Gastroesophageal sphincter (tissue), 4 donors: ENCODE measurements around the gene CFAP251. TPM values are rescaled to one million over a fixed set of nuclear protein-coding genes. Genes with fewer than 3 reads are reported as not detected.
A peak's percentile ranks its signal among the peaks of the same experiment; 100 is the strongest.

Source experiments
- ATAC-seq: fragments of 150-250 bp; one replicate; pipeline ENCODE4 v1.9.1; 2016; ENCODE audit warnings: mild to moderate bottlenecking, moderate library complexity
- H3K27ac ChIP-seq, 4 donors: fragments of 200-600 bp; sonication (generic) in 3 of 4; 1 replicate in 3 of 4; 2 replicates in 1 of 4; pipeline ENCODE4 v1.5.1; 2016 to 2019
- H3K27me3 ChIP-seq: fragments of 200-600 bp; sonication (generic); one replicate; pipeline ENCODE4 v1.5.1; 2019
- H3K36me3 ChIP-seq, 2 donors: fragments of 200-600 bp; sonication (generic); one replicate each; pipeline ENCODE4 v1.5.1; 2019; ENCODE audit warnings: control low read depth in 1 of 2
- H3K4me1 ChIP-seq, 3 donors: fragments of 200-600 bp; sonication (generic); 1 replicate in 2 of 3; 2 replicates in 1 of 3; pipeline ENCODE4 v1.5.1; 2016 to 2019; ENCODE audit warnings: control low read depth in 2 of 3
- H3K4me3 ChIP-seq, 2 donors: fragments of 200-600 bp; sonication (generic); one replicate each; pipeline ENCODE4 v1.5.1; 2019; ENCODE audit warnings: mild to moderate bottlenecking in 1 of 2, moderate library complexity in 1 of 2
- H3K9me3 ChIP-seq, 3 donors: fragments of 200-600 bp; sonication (generic); one replicate each; pipeline ENCODE4 v1.5.1; 2017 to 2019; ENCODE audit warnings: control low read depth in 2 of 3
- EP300 ChIP-seq: sonication (generic); formaldehyde crosslinking; IDR thresholded peaks from one replicate; pipeline ENCODE4 v1.6.1; 2017; ENCODE audit warnings: antibody characterized with exemption, mild to moderate bottlenecking
- POLR2A ChIP-seq, 2 donors: fragments of 450-650 bp; IDR thresholded peaks; one replicate each; pipeline ENCODE4 v1.6.1; 2017; ENCODE audit warnings: antibody characterized with exemption in 2 of 2, mild to moderate bottlenecking in 2 of 2, moderate library complexity in 1 of 2
- POLR2AphosphoS5 ChIP-seq: sonication (generic); formaldehyde crosslinking; IDR thresholded peaks from one replicate; pipeline ENCODE4 v1.6.1; 2017; ENCODE audit warnings: antibody characterized with exemption
- WGBS, 2 donors: methylation state at CpG; one replicate each; pipeline ENCODE4 v1.1.5; 2018; ENCODE audit warnings: low coverage in 1 of 2; 5-methylcytosine and 5-hydroxymethylcytosine counted together
- total RNA-seq, 4 donors: library from RNA; depleted of rRNA; stranded (reverse); fragments of >200 nt; gene quantifications; one replicate each; pipeline ENCODE4 v1.1.0, GENCODE V29; 2016
- TF ChIP-seq, protein P1 (sequence below), 4 experiments: fragments of 200-600 bp in 2 of 4; fragments of 450-650 bp in 2 of 4; sonication (generic) in 1 of 4; IDR thresholded peaks; one replicate each; pipeline ENCODE4 v1.5.1; 2017 to 2019; ENCODE audit warnings: antibody characterized with exemption in 4 of 4, mild to moderate bottlenecking in 2 of 4, moderate library complexity in 2 of 4

Gene CFAP251
- total RNA-seq, 4 donors from 2014 or later = 0.35 to 1.9 (median 1.2) TPM

DNA sequence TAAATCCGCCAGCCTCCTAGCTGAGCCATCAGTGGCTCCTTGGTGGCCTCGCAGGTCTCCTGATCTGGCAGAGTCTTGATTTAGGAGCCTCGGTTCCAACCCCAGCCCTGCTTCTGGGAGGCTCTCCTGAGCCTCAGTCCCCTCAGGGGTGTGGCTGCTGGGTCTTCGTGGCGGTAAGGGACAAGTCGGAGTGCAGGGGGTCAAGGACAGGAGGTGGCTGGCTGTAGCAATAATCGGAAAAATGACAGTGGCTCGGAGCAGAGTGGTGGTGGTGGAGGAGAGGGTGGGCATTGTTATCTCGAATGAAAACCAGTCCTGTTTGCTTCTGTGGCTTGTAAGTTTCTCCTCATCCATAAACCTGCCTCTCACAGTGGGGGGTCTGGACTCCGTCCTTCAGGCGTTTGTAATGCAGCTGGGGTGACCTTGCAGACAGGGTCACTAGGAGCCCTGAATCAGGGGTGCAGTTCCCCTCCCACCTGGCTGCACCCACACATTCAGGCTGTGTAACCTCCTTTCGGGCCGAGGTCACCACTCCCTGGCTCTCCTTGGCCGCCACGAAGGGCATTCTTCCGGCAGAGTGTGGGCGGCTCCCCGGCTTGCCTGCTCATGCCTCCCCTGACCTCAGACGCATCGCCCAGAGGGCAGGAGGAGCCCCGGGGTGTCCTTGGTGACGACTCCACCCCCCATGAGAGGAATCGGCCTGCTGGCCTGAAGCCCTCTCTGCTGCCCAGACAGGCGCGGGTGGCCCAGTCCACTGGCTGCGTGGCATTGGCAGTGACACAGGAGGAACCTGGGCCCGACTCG, 111.4 kb downstream of the CFAP251 start:
- TF ChIP-seq EP300 (no peak), POLR2A (IDR thresholded peaks at IDR 0.05) (no peak), POLR2AphosphoS5 (no peak)
- TF ChIP-seq, protein P1, sequence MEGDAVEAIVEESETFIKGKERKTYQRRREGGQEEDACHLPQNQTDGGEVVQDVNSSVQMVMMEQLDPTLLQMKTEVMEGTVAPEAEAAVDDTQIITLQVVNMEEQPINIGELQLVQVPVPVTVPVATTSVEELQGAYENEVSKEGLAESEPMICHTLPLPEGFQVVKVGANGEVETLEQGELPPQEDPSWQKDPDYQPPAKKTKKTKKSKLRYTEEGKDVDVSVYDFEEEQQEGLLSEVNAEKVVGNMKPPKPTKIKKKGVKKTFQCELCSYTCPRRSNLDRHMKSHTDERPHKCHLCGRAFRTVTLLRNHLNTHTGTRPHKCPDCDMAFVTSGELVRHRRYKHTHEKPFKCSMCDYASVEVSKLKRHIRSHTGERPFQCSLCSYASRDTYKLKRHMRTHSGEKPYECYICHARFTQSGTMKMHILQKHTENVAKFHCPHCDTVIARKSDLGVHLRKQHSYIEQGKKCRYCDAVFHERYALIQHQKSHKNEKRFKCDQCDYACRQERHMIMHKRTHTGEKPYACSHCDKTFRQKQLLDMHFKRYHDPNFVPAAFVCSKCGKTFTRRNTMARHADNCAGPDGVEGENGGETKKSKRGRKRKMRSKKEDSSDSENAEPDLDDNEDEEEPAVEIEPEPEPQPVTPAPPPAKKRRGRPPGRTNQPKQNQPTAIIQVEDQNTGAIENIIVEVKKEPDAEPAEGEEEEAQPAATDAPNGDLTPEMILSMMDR (IDR thresholded peaks at IDR 0.05) = no peak
- Histone ChIP-seq H3K4me3 (no peak overlapping the region), H3K27ac (no peak overlapping the region), H3K4me1 (peaks cover 0 to 3% (median 0%) of the 10 kb centered on the region in 3 donors), H3K36me3 (peaks cover 0 to under 1% of the 10 kb centered on the region in 2 donors), H3K27me3 (no peaks in the 10 kb centered on the region), H3K9me3 (no peaks in the 10 kb centered on the region)
- ATAC-seq = no peak
- 84 to 92% methylated on average over 2 to 3 of the region's 28 CpGs for WGBS, 2 donors

DNA sequence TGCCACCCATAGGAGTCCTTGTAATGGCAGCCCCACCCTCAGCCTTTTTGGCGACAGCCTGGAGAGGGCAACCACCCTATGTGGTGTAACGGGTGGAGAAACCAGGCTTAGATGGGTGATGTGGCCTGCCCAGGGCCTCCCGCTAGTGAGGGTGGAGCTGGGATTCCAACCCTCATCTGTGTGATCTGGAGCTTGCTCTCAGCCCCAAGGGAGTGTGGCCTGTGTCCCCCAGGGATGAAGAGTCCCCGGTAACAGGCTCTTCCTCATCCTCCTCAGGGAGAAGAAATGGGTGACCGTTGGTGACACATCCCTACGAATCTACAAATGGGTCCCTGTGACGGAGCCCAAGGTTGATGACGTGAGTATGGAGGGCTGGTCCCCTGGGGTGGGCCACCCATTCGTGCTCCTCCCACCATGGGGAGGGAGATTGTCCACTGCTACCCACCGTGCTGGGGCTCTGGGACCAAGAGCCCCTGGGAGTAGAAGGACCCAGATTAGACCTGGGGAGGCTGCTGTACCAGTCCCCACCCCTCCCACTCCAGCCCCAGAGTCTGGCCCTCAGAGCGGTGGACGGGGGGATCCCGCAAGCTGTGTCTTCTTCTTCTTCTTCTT, 112.1 kb downstream of the CFAP251 start:
- Histone ChIP-seq H3K27me3 (no peaks in the 10 kb centered on the region), H3K4me3 (no peak overlapping the region), H3K36me3 (peaks cover 0 to 7% of the 10 kb centered on the region in 2 donors), H3K4me1 (no peaks in the 10 kb centered on the region), H3K27ac (no peak overlapping the region), H3K9me3 (no peaks in the 10 kb centered on the region)
- TF ChIP-seq, protein P1 (IDR thresholded peaks at IDR 0.05) = no peak
- TF ChIP-seq EP300 = no peak
- no peak for TF ChIP-seq POLR2A (IDR thresholded peaks at IDR 0.05)
- no peak for TF ChIP-seq POLR2AphosphoS5
- WGBS, 2 donors = 100% methylated on average over 5 of the region's 13 CpGs; no CpG with 5 or more reads in 1 of the 2 donors
- ATAC-seq = no peak

DNA sequence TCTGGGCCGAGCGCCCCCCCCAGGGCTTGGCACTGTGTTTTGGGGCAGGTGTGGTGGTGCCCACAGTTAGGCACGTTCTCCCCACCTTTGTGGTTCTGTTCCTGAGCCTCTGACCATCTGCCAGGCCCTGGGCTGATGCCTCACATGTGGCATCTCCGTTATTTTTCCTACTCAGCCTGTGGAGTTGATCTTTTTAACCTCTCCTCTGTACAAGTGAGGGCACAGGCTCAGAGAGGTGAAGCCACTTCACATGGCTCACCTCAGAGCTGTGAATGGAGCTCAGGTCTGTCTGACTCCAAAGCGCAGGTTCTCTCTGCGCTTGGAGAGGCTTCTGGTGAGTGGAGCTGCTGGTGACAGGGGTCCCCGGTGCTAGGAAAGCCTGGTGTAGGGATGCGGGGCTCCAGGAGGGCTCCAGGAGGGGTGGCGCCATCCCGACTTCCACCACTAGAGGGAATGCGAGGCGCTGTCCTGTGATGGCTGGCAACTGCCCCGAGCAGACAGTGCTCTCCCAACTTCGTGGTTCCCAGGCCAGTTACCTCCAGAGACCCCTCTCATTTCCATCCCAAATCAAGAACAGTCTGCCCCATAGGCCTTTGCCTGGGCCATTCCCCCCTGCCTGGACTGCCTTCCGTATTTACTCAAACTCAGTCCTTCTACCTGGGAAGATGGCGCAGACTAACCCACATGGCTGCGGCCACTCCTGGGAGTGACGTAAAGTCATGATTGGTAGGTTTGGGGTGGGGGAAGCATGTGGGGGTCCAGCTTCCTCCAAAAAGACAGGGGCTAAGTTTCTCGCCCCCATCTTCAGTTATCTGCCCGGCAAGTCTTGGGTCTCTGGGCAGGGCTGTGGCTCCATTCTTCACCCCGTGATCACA, 113.2 kb downstream of the CFAP251 start:
- Histone ChIP-seq H3K4me1 (no peaks in the 10 kb centered on the region), H3K4me3 (no peak overlapping the region), H3K27ac (no peak overlapping the region), H3K27me3 (no peaks in the 10 kb centered on the region), H3K9me3 (no peaks in the 10 kb centered on the region), H3K36me3 (peaks cover 0 to 18% of the 10 kb centered on the region in 2 donors)
- TF ChIP-seq, protein P1 (IDR thresholded peaks at IDR 0.05) = peak in 3 of 4 experiments; percentile 61 to 79 (median 66)
- TF ChIP-seq POLR2AphosphoS5 = no peak
- WGBS, 2 donors = 47 to 100% methylated on average over 1 to 9 of the region's 21 CpGs
- peak; percentile 58 for ATAC-seq

DNA sequence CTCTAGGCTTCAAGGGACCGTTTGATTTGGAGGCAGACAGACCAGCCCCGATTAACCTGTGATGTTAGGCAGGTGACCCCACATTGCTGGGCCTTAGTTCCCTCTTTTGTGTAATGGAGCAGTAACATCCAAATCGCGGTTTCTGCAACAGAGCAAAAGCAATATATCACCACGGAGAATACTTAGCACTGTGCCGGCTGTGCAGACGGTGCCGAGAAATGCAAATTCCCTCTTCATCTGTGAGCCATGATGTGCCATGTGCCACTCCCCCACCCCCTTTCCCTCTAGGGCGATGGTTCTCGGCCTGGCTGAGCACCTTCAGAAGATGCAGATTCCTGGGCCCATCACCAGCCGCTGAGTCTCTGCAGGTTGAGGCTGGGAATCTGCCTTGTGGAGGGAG, 114.2 kb downstream of the CFAP251 start:
- TF ChIP-seq POLR2AphosphoS5 = no peak
- TF ChIP-seq, protein P1 (IDR thresholded peaks at IDR 0.05) = no peak
- TF ChIP-seq EP300 = no peak
- TF ChIP-seq POLR2A (IDR thresholded peaks at IDR 0.05) = no peak
- Histone ChIP-seq H3K27me3 (no peaks in the 10 kb centered on the region), H3K9me3 (no peaks in the 10 kb centered on the region), H3K4me1 (no peaks in the 10 kb centered on the region), H3K27ac (no peak overlapping the region), H3K36me3 (peaks cover 0 to 28% of the 10 kb centered on the region in 2 donors), H3K4me3 (no peak overlapping the region)
- WGBS, 2 donors = 85 to 100% methylated on average over 3 to 11 of the region's 11 CpGs
- ATAC-seq = no peak
